Activated CD4-positive, CD25-positive, alpha-beta regulatory T cell treated with anti-CD3 and anti-CD28 coated beads, Interleukin-2, amount 50 U/mL, for 24 hours (primary cell): Measurements from ENCODE around the gene PDIA5.

Experiments used
- ATAC-seq, 2 donors: fragments of 150-1000 bp; cut with Tn5 transposase; one replicate each; pipeline ENCODE4 v1.10.0; 2021; ENCODE audit warnings: mild to moderate bottlenecking in 1 of 2, moderate library complexity in 1 of 2

Gene PDIA5

GRCh38 chr3:123122525-123123315, 55.9 kb downstream of the PDIA5 start:
- peak in 1 of 2 donors; percentile 26 for ATAC-seq

- ATAC-seq = no peak
Measured at GRCh38 chr3:123123716-123124616, 57.1 kb downstream of the PDIA5 start.

- ATAC-seq = no peak
Measured at GRCh38 chr3:123124971-123125370, 58.1 kb downstream of the PDIA5 start.

- ATAC-seq = no peak
Measured at GRCh38 chr3:123126031-123126430, 59.2 kb downstream of the PDIA5 start.

- ATAC-seq = no peak
Measured at GRCh38 chr3:123126653-123127052, 59.8 kb downstream of the PDIA5 start.

GRCh38 chr3:123129092-123129491, 62.3 kb downstream of the PDIA5 start:
- ATAC-seq = no peak

GRCh38 chr3:123129532-123129931, 62.7 kb downstream of the PDIA5 start:
- ATAC-seq = no peak

GRCh38 chr3:123130079-123130750, 63.4 kb downstream of the PDIA5 start:
- no peak for ATAC-seq

- ATAC-seq = no peak
Measured at GRCh38 chr3:123134671-123135070, 67.8 kb downstream of the PDIA5 start.

- no peak for ATAC-seq
Measured at GRCh38 chr3:123137001-123137400, 70.2 kb downstream of the PDIA5 start.

- no peak for ATAC-seq
Measured at GRCh38 chr3:123138839-123139444, 72.1 kb downstream of the PDIA5 start.

GRCh38 chr3:123139522-123139921, 72.7 kb downstream of the PDIA5 start:
- no peak for ATAC-seq

GRCh38 chr3:123140550-123140949, 73.7 kb downstream of the PDIA5 start:
- ATAC-seq = no peak

GRCh38 chr3:123141276-123141675, 74.5 kb downstream of the PDIA5 start:
- no peak for ATAC-seq

GRCh38 chr3:123143669-123144411, 77.0 kb downstream of the PDIA5 start:
- ATAC-seq = peak in 1 of 2 donors; percentile 30

GRCh38 chr3:123147754-123148535, 81.1 kb downstream of the PDIA5 start:
- no peak for ATAC-seq

GRCh38 chr3:123148772-123149171, 81.9 kb downstream of the PDIA5 start:
- ATAC-seq = no peak

GRCh38 chr3:123149525-123149924, 82.7 kb downstream of the PDIA5 start:
- no peak for ATAC-seq

GRCh38 chr3:123150449-123151215, 83.8 kb downstream of the PDIA5 start:
- ATAC-seq = no peak

- no peak for ATAC-seq
Measured at GRCh38 chr3:123151251-123151705, 84.5 kb downstream of the PDIA5 start.
